Renal cortical epithelial cell (primary cell): Measurements from ENCODE around the gene IRGM. TPM values are rescaled to one million over a fixed set of nuclear protein-coding genes. Genes with fewer than 3 reads are reported as not detected.
A peak's percentile ranks its signal among the peaks of the same experiment; 100 is the strongest.
"Not testable (repeated sequence)": the region's sequence is repeated elsewhere in the genome, so short reads cannot be mapped to it uniquely, and the experiment has no call there.

ENCODE experiments used
- DNase-seq: peaks from one replicate; pipeline ENCODE4 v3.0.0-alpha.2; 2011; ENCODE audit warnings: low read depth
- total RNA-seq: library from RNA; depleted of rRNA; stranded (reverse); fragments of >200 nt; gene quantifications from 2 replicates; pipeline ENCODE4 v1.2.3, GENCODE V29; 2014

Gene IRGM
- not detected in 2 replicates for total RNA-seq

- not testable (repeated sequence) for DNase-seq
Observed at GRCh38 chr5:150846308-150846653, at the start of gene IRGM. Gene IRGM (plus strand): TSS chr5:150846521. CDS start chr5:150848124, 1,603 bp downstream.

- DNase-seq: no peak
Observed at GRCh38 chr5:150797384-150797783, 48.9 kb upstream of the IRGM start.

GRCh38 chr5:150801117-150801927 is 45.0 kb upstream of the IRGM start:
- DNase-seq: no peak

GRCh38 chr5:150804388-150804787 is 41.9 kb upstream of the IRGM start:
- no peak for DNase-seq

GRCh38 chr5:150809363-150809762 is 37.0 kb upstream of the IRGM start:
- peak; percentile 40 for DNase-seq

GRCh38 chr5:150815010-150815409 is 31.3 kb upstream of the IRGM start:
- no peak for DNase-seq

- no peak for DNase-seq
Observed at GRCh38 chr5:150816946-150817345, 29.4 kb upstream of the IRGM start.

GRCh38 chr5:150829744-150830143 is 16.6 kb upstream of the IRGM start:
- DNase-seq: no peak

GRCh38 chr5:150831821-150832220 is 14.5 kb upstream of the IRGM start:
- DNase-seq: not testable (repeated sequence)

GRCh38 chr5:150836064-150836463 is 10.3 kb upstream of the IRGM start:
- DNase-seq: no peak

- no peak for DNase-seq
Observed at GRCh38 chr5:150836703-150837102, 9.6 kb upstream of the IRGM start.

GRCh38 chr5:150845185-150845859 is 999 bp upstream of the IRGM start:
- not testable (repeated sequence) for DNase-seq

- DNase-seq: peak; percentile 90
Observed at GRCh38 chr5:150846654-150847333, 473 bp downstream of the IRGM start.

- no peak for DNase-seq
Observed at GRCh38 chr5:150847334-150847695, 994 bp downstream of the IRGM start.

GRCh38 chr5:150848271-150848670 is 1.9 kb downstream of the IRGM start:
- no peak for DNase-seq

- DNase-seq: no peak
Observed at GRCh38 chr5:150851039-150851438, 4.7 kb downstream of the IRGM start.

- no peak for DNase-seq
Observed at GRCh38 chr5:150853561-150853960, 7.2 kb downstream of the IRGM start.

- DNase-seq: not testable (repeated sequence)
Observed at GRCh38 chr5:150856700-150857099, 10.4 kb downstream of the IRGM start.

GRCh38 chr5:150860246-150860821 is 14.0 kb downstream of the IRGM start:
- peak; percentile 56 for DNase-seq

GRCh38 chr5:150862070-150862469 is 15.7 kb downstream of the IRGM start:
- DNase-seq: no peak

- DNase-seq: no peak
Observed at GRCh38 chr5:150879358-150879757, 33.0 kb downstream of the IRGM start.
